SW480 (cell line): ENCODE data around the gene FRMPD4.
A peak's percentile ranks its signal among the peaks of the same experiment; 100 is the strongest.

Experiments used
- DNase-seq: peaks from one replicate; pipeline ENCODE4 v3.0.0-alpha.2; 2016; ENCODE audit warnings: low spot score

FRMPD4 gene

GRCh38 chrX:12767856-12768255 lies 629.6 kb downstream of the FRMPD4 start:
- no peak for DNase-seq

- DNase-seq: no peak
Observed at GRCh38 chrX:12768491-12768890, 630.2 kb downstream of the FRMPD4 start.

- peak; percentile 11 for DNase-seq
Observed at GRCh38 chrX:12770440-12770839, 632.2 kb downstream of the FRMPD4 start.

- DNase-seq: no peak
Observed at GRCh38 chrX:12771445-12772069, 633.3 kb downstream of the FRMPD4 start.
